HEK293 (cell line): ENCODE results near the gene HSPA8.

Experiments used
- OVOL3 ChIP-seq: fragments of 450-650 bp; formaldehyde crosslinking; IDR thresholded peaks from 2 replicates; pipeline ENCODE4 v1.5.1; 2016; ENCODE audit warnings: missing biosample characterization, missing genetic modification characterization
- TF ChIP-seq, protein P1 (sequence below): fragments of 450-650 bp; formaldehyde crosslinking; IDR thresholded peaks from 2 replicates; pipeline ENCODE4 v1.5.1; 2017; ENCODE audit warnings: missing biosample characterization, missing genetic modification characterization
- TF ChIP-seq, protein P2 (sequence below): fragments of 450-650 bp; formaldehyde crosslinking; IDR thresholded peaks from 2 replicates; pipeline ENCODE4 v1.5.1; 2016; ENCODE audit warnings: missing biosample characterization, missing genetic modification characterization

DNA sequence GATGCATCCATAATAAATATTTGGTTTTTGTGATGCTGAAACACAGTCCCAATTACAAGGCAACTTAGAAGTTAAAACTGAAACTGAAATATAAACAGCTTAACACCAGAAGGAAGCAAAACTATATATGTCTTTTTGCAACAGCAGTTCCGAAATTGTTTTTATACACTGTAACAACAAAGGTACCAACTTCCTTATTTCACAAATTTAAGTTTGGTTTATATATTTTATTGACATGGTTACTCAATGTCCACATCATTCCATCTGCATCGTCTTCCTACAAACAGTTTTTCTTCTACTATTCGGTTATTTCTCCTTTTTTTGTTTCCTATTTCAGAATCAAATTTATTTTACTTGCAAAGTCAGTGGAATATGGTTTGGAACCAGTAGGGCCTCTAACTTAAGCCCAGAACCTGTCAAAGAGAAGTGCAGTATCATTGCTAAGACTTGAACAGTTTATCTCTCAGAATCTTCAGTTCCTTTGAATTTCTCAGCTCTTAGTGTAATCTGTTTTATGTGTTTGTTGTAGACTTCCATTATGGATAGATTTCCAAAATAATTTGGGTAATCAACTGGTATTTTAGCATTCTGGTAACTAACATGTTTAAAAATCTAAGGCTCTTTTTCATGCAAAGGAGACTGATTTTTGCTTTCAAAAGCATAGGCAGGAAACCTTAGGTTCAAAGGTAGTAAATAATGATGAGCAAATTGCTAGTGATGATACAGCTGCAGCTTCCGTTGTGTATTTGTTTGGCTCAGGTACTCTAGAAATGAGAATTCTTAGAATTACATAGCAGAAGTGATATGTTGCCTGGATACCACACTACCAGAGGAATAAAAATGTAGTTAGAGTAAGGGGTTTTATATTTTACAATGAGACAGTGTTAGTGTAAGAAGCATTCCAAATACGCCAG is 8.2 kb upstream of the HSPA8 start:
- TF ChIP-seq, protein P1, sequence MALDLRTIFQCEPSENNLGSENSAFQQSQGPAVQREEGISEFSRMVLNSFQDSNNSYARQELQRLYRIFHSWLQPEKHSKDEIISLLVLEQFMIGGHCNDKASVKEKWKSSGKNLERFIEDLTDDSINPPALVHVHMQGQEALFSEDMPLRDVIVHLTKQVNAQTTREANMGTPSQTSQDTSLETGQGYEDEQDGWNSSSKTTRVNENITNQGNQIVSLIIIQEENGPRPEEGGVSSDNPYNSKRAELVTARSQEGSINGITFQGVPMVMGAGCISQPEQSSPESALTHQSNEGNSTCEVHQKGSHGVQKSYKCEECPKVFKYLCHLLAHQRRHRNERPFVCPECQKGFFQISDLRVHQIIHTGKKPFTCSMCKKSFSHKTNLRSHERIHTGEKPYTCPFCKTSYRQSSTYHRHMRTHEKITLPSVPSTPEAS (tag by site-specific recombination): no peak
- TF ChIP-seq OVOL3 (tag by site-specific recombination): no peak
- TF ChIP-seq, protein P2, sequence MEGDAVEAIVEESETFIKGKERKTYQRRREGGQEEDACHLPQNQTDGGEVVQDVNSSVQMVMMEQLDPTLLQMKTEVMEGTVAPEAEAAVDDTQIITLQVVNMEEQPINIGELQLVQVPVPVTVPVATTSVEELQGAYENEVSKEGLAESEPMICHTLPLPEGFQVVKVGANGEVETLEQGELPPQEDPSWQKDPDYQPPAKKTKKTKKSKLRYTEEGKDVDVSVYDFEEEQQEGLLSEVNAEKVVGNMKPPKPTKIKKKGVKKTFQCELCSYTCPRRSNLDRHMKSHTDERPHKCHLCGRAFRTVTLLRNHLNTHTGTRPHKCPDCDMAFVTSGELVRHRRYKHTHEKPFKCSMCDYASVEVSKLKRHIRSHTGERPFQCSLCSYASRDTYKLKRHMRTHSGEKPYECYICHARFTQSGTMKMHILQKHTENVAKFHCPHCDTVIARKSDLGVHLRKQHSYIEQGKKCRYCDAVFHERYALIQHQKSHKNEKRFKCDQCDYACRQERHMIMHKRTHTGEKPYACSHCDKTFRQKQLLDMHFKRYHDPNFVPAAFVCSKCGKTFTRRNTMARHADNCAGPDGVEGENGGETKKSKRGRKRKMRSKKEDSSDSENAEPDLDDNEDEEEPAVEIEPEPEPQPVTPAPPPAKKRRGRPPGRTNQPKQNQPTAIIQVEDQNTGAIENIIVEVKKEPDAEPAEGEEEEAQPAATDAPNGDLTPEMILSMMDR (tag by site-specific recombination): no peak
